ENCODE measurements around the gene LRRC47. TPM values are rescaled to one million over a fixed set of nuclear protein-coding genes. Genes with fewer than 3 reads are reported as not detected.

The LRRC47 gene
- total and polyA plus RNA-seq, 2 of the 13 experiments (the other 11 are each of a cell fraction or from before 2014, with no cell fraction given), result 18.3 to 52.5 TPM

- TF ChIP-seq SALL2 (CRISPR knock-in tag; IDR thresholded peaks at IDR 0.05) (peak; percentile 72; the same call in 1 of the 2 replicates), THAP7 (CRISPR knock-in tag; IDR thresholded peaks at IDR 0.05) (no peak), ZNF121 (CRISPR knock-in tag; IDR thresholded peaks at IDR 0.05) (no peak), KLF16 (CRISPR knock-in tag; IDR thresholded peaks at IDR 0.05) (peak; percentile 28 to 98; a peak in 2 of 4 replicates), TSC22D2 (CRISPR knock-in tag; IDR thresholded peaks at IDR 0.05; ENCODE audit: borderline replicate concordance) (no peak), TOE1 (CRISPR knock-in tag; IDR thresholded peaks at IDR 0.05) (peak; percentile 42; the same call in 1 of the 2 replicates), ZNF790 (CRISPR knock-in tag; IDR thresholded peaks at IDR 0.05; ENCODE audit: borderline replicate concordance) (no peak), CBX2 (IDR thresholded peaks at IDR 0.05; ENCODE audit: low read depth, low read length) (no peak), CBX2 (CRISPR knock-in tag; IDR thresholded peaks at IDR 0.05; ENCODE audit: low read depth) (no peak), ATM (IDR thresholded peaks at IDR 0.05; ENCODE audit: borderline replicate concordance) (no peak), KDM3A (CRISPR knock-in tag; IDR thresholded peaks at IDR 0.05; ENCODE audit: low read depth) (peak; percentile 37; the same call in 1 of the 2 replicates), ZNF615 (CRISPR knock-in tag; IDR thresholded peaks at IDR 0.05; ENCODE audit: borderline replicate concordance) (no peak), NFAT5 (CRISPR knock-in tag; IDR thresholded peaks at IDR 0.05) (no peak), PRPF4 (IDR thresholded peaks at IDR 0.05; ENCODE audit: low read depth, low read length, poor library complexity, severe bottlenecking) (no peak), SMYD3 (CRISPR knock-in tag; IDR thresholded peaks at IDR 0.05) (no peak), IKZF1 (IDR thresholded peaks at IDR 0.05) (no peak), KLF11 (CRISPR knock-in tag; IDR thresholded peaks at IDR 0.05) (0 out of 2 replicates have a peak, but pooled peaks have one; percentile 53), HNRNPH1 (optimal IDR thresholded peaks at IDR 0.05; ENCODE audit: low read depth, low read length) (no peak), FOXJ3 (CRISPR knock-in tag; IDR thresholded peaks at IDR 0.05; ENCODE audit: borderline replicate concordance) (no peak), TBX3 (IDR thresholded peaks at IDR 0.05; ENCODE audit: borderline replicate concordance) (no peak), POGK (CRISPR knock-in tag; conservative IDR thresholded peaks at IDR 0.05) (peak; percentile 88)
These were observed at the start of gene LRRC47 (continued) for GRCh38 chr1:3796215-3797061.
